Thyroid gland (tissue), 4 donors: ENCODE results near the gene MAST4. TPM values are rescaled to one million over a fixed set of nuclear protein-coding genes. Genes with fewer than 3 reads are reported as not detected.
A peak's percentile ranks its signal among the peaks of the same experiment; 100 is the strongest.

Experiments
- DNase-seq, 2 donors: peaks; one replicate each; pipeline ENCODE4 v3.0.0-alpha.2; 2019
- H3K27ac ChIP-seq, 3 donors: fragments of 200-600 bp; sonication (generic); 1 replicate in 2 of 3; 2 replicates in 1 of 3; pipeline ENCODE4 v1.5.1; 2016 to 2019; ENCODE audit warnings: mild to moderate bottlenecking in 1 of 3, moderate library complexity in 1 of 3
- H3K27me3 ChIP-seq: fragments of 200-600 bp; sonication (generic); one replicate; pipeline ENCODE4 v1.5.1; 2019
- H3K36me3 ChIP-seq, 2 donors: fragments of 200-600 bp; sonication (generic); one replicate each; pipeline ENCODE4 v1.5.1; 2016 to 2019
- H3K4me1 ChIP-seq, 2 donors: fragments of 200-600 bp; sonication (generic); one replicate each; pipeline ENCODE4 v1.5.1; 2017 to 2019
- H3K4me3 ChIP-seq, 3 donors: fragments of 200-600 bp; sonication (generic); replicated peaks in 1 of 3; 1 replicate in 2 of 3; 2 replicates in 1 of 3; pipeline ENCODE4 v1.5.1; 2016; ENCODE audit warnings: mild to moderate bottlenecking in 1 of 3
- H3K9me3 ChIP-seq: fragments of 200-600 bp; sonication (generic); one replicate; pipeline ENCODE4 v1.5.1; 2017
- CTCF ChIP-seq, 6 experiments: fragments of 200-600 bp in 3 of 6; fragments of 450-650 bp in 3 of 6; sonication (generic) in 3 of 6; IDR thresholded peaks; one replicate each; pipeline ENCODE4 v1.5.1; 2016 to 2019; ENCODE audit warnings: antibody characterized with exemption in 6 of 6, mild to moderate bottlenecking in 2 of 6, inconsistent platforms in 1 of 6, moderate library complexity in 1 of 6
- POLR2A ChIP-seq, 2 donors: fragments of 450-650 bp; IDR thresholded peaks; one replicate each; pipeline ENCODE4 v1.6.1; 2017; ENCODE audit warnings: antibody characterized with exemption in 2 of 2, mild to moderate bottlenecking in 2 of 2, moderate library complexity in 1 of 2
- WGBS, 2 donors: methylation state at CpG; one replicate each; pipeline ENCODE4 v1.1.5; 2017; 5-methylcytosine and 5-hydroxymethylcytosine counted together
- intact Hi-C: fragments of 100-400 bp; cut with DNase I; formaldehyde crosslinking; loops from one replicate; pipeline ENCODE4 v1.15.1; 2023
- total RNA-seq, 4 donors: library from RNA; depleted of rRNA; stranded (reverse); fragments of >200 nt; gene quantifications; one replicate each; pipeline ENCODE4 v1.2.3, GENCODE V29; 2016

MAST4 gene
- total RNA-seq, 4 donors from 2014 or later: 20.2 to 38.3 (median 24.4) TPM

GRCh38 chr5:67147760-67148159 is 551.6 kb downstream of the MAST4 start:
- H3K27me3 ChIP-seq: no peaks in the 10 kb centered on the region
- H3K27ac ChIP-seq: no peak overlapping the region
- WGBS, 2 donors: 94 to 100% methylated on average over 3 of the region's 3 CpGs

GRCh38 chr5:67149057-67149950 is 553.1 kb downstream of the MAST4 start:
- no peaks in the 10 kb centered on the region for H3K27me3 ChIP-seq
- no peak overlapping the region for H3K4me3 ChIP-seq
- peaks cover 3 to 18% of the 10 kb centered on the region in 2 donors for H3K36me3 ChIP-seq
- TF ChIP-seq CTCF (IDR thresholded peaks at IDR 0.05) (no peak), POLR2A (IDR thresholded peaks at IDR 0.05) (no peak)
- no peak for DNase-seq
- H3K4me1 ChIP-seq: peaks cover 3 to 5% of the 10 kb centered on the region in 2 donors
- no peak overlapping the region for H3K27ac ChIP-seq
- intact Hi-C loops: loop anchor here (5.0 to 10.0 kb wide), 2 partner anchors 155 to 332 kb away; no protein-coding TSS in a partner anchor
- no peaks in the 10 kb centered on the region for H3K9me3 ChIP-seq
- 81 to 86% methylated on average over 14 of the region's 14 CpGs for WGBS, 2 donors

More at GRCh38 chr5:67147760-67148159, 551.6 kb downstream of the MAST4 start:
- no peak for TF ChIP-seq CTCF (IDR thresholded peaks at IDR 0.05)
- no peak for TF ChIP-seq POLR2A (IDR thresholded peaks at IDR 0.05)
- no peak for DNase-seq
- peaks cover 7 to 29% of the 10 kb centered on the region in 2 donors for H3K36me3 ChIP-seq
- H3K9me3 ChIP-seq: no peaks in the 10 kb centered on the region
- H3K4me1 ChIP-seq: no peaks in the 10 kb centered on the region
- H3K4me3 ChIP-seq: no peak overlapping the region
- intact Hi-C loops: loop anchor here (5.0 to 10.0 kb wide), 2 partner anchors 153 to 330 kb away; no protein-coding TSS in a partner anchor

DNA sequence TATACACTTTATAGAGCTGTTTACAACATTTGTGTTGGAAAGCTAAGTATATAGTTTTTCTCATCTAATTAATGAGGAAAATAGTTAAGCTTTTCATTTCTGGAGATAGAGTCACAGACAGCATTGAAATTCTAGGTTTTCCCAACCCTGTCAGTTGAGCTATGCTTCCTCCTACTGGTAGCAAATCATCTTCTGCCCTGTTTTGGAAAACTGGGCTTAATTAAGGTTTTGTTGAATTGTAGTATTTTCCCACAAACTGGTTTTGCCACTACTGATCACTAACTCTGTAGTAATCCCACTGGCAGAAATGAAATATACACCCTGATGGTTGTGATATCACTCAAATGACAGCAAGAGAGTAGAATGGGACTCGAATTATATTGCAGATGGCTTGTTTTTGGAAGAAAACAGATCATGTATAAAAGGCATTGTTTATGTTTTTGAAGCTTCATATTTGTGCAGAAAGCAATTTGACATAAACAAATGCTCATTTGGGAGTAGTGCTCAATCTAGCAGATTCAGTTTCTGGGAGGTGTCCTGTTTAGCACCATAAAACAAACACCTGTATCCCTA is 553.8 kb downstream of the MAST4 start:
- peaks cover 5 to 10% of the 10 kb centered on the region in 2 donors for H3K4me1 ChIP-seq
- 86 to 88% methylated on average over 1 of the region's 1 CpG for WGBS, 2 donors
- no peak for DNase-seq
- peaks cover 3 to 17% of the 10 kb centered on the region in 2 donors for H3K36me3 ChIP-seq
- no peak overlapping the region for H3K4me3 ChIP-seq
- H3K9me3 ChIP-seq: no peaks in the 10 kb centered on the region
- H3K27me3 ChIP-seq: no peaks in the 10 kb centered on the region
- no peak overlapping the region for H3K27ac ChIP-seq
- intact Hi-C loops: loop anchor here (5.0 to 10.0 kb wide), 2 partner anchors 155 to 333 kb away; no protein-coding TSS in a partner anchor
- TF ChIP-seq CTCF (IDR thresholded peaks at IDR 0.05) (peak in 4 of 6 experiments; percentile 31 to 66 (median 58)), POLR2A (IDR thresholded peaks at IDR 0.05) (no peak)

GRCh38 chr5:67152400-67152799 is 556.2 kb downstream of the MAST4 start:
- Histone ChIP-seq H3K27me3 (no peaks in the 10 kb centered on the region), H3K4me3 (no peak overlapping the region), H3K36me3 (peaks cover 3 to 6% of the 10 kb centered on the region in 2 donors), H3K27ac (no peak overlapping the region), H3K4me1 (peaks cover 11 to 17% of the 10 kb centered on the region in 2 donors), H3K9me3 (no peaks in the 10 kb centered on the region)
- WGBS, 2 donors: 94 to 99% methylated on average over 6 of the region's 6 CpGs
- TF ChIP-seq POLR2A (IDR thresholded peaks at IDR 0.05) (no peak), CTCF (IDR thresholded peaks at IDR 0.05) (no peak)
- intact Hi-C loops: no loop called here
- DNase-seq: no peak
